GM12873 (cell line): ENCODE measurements around the gene PSME1.

Experiments
- CTCF ChIP-seq: IDR thresholded peaks from 2 replicates; pipeline ENCODE4 v1.5.1; 2012; ENCODE audit warnings: low read depth, mild to moderate bottlenecking, moderate library complexity, low read length, control low read depth; ENCODE audit not compliant: insufficient read depth; ENCODE audit errors: missing control alignments

Gene PSME1

GRCh38 chr14:24135584-24135833 lies 485 bp upstream of the PSME1 start:
- TF ChIP-seq CTCF: no peak

GRCh38 chr14:24136684-24137528 lies 912 bp downstream of the PSME1 start:
- no peak for TF ChIP-seq CTCF

GRCh38 chr14:24137529-24138395 lies 1.8 kb downstream of the PSME1 start:
- no peak for TF ChIP-seq CTCF

- TF ChIP-seq CTCF: no peak
Observed at GRCh38 chr14:24138396-24139271, 2.6 kb downstream of the PSME1 start.

GRCh38 chr14:24139272-24139934 lies 3.4 kb downstream of the PSME1 start:
- TF ChIP-seq CTCF: peak; percentile 26

- TF ChIP-seq CTCF: peak; percentile 44
Observed at GRCh38 chr14:24141097-24141880, 5.3 kb downstream of the PSME1 start, which contains the start of gene EMC9. Gene EMC9, minus strand, starts transcription at chr14:24141591. Its CDS starts 287 bp downstream, at chr14:24141304.
